Stimulated activated CD4-positive, alpha-beta T cell treated with anti-CD3 and anti-CD28 coated beads, Interleukin-15, amount 100 ng/mL, for 24 hours (primary cell): ENCODE data around the gene MEGF11.

Experiments used
- DNase-seq: peaks from one replicate; pipeline ENCODE4 v3.0.0-alpha.2; 2020

MEGF11 gene

DNA sequence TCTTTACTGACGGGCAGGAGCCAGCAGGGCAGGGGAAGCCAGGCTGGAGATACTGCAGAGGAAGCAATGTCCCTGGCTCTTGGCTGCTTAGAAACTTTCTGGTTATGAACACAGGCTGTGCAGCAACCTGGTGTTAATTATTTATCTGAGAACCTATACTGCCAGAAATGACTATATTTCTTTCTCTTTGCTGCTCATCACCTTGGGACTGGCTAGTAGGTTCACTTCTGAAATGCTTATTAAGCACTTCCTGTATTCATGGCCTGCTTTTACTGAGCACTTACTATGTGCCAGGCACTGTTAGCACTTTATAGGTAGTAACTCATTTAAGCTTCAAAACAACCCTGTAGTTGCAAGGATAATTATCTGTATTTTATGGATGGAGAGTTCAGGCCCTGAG is 326.7 kb downstream of the MEGF11 start:
- no peak for DNase-seq

DNA sequence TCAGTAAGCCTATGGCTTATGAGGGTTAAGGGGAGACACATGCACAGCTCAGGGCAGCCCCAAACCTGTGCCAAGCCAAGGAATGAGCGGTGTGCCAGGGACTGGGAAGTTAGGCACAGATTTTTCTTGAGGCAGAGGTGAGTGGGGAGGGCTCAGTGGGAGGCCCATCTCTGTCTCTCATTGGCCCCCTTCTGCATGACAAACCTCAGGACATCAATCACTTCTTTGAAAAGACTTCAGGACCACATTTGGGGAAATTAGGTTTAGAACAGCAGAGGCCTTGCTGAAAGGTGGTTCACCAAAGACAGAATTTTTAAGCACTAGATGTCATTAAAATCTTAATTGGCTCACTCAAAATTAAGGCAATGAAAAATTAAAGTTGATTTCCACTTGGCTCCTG is 327.1 kb downstream of the MEGF11 start:
- no peak for DNase-seq

DNA sequence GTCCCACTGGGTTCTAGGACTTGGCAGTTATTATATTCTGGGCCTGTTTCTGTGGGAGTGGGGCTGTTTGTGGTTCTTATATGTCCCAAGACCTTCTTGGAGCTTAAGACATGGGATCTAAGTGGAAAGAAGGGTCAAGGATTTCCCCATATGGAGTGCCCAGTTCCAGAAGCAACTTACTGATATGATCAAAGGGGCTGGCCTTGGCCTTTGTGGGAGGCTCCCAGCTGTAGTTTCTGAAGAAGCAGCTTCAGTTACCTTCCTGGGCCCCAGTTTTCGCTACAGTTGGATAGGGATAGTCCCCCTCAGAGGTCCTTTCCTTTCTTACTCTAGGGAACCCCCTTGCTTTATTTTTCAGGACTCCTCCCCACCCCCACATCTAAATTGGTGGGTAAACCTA is 328.2 kb downstream of the MEGF11 start:
- no peak for DNase-seq

DNA sequence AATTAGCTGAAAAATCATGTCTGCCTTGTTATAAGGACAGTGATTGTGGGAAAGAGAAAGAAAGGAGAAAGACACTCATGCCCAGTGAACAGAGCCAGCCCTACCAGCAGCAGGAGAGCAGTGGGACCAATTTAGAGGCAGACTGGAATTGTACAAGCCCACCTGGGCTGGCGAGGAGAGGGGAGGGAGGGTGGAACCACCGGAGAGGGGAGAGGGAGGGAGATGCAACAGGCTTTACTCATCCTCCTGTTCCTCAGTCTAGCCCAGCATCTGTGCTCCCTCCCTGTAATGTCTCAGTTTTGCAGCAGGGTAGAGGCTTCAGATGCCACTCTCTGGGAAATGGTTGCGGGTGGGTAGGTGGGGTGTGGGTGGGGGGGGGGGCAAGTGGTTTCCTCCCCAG is 329.5 kb downstream of the MEGF11 start:
- DNase-seq: no peak

DNA sequence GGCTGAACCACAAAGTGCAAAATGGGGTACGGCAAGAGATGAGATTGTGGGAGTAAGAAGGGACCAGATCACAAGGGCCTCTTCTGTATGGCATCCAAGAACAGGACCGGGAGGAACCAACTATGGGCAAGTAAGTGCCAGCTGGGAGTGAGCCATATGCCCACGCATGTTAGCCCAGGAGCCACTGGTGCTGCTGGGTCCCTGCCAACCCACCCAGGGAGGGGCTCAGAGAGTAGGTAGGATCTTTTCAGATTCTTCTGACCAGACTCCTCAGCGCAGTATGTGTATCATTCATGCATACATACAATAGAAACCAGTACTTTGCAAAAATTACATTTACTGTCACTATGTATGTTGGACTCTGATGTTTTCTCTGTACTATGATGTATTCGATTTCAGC is 330.3 kb downstream of the MEGF11 start:
- DNase-seq: no peak

DNA sequence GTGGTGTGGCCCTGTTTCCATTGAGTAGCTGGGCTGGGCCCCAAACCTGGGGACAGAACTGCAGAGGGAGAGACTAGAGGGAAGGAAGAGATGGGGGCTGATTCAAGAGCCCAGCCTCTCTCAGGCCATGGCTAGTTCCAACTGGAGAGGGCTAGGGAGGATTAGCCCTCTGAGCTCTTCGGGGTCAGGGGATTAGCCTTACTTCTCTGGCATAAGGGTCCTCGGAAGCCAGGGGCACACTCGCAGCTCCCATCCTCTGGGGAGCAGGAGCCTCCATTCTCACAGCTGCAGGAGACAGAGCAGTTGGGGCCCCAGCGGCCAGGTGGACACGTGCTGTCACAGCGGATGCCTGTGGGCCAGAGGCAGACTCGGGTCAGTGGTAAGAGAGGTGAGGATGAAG is 330.9 kb downstream of the MEGF11 start:
- no peak for DNase-seq

DNA sequence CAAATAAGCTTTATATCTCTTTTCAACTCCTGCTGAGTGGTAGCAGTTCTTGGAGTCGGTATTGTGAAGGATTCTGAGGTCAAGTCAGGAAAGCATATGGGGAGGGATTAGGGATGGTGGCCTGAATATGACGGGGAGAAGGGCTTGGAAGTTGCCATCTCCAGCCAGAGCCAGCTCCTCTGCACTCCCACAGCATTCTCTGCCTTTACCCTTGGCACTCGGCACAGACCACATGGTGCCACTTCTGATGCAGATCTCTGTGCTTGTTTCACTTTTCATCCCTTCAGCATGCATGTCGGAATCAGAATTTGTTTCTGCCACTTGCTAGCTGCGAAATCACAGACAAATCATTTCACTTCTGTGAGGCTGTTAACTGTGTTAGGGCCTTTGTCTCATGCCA is 331.8 kb downstream of the MEGF11 start:
- no peak for DNase-seq

DNA sequence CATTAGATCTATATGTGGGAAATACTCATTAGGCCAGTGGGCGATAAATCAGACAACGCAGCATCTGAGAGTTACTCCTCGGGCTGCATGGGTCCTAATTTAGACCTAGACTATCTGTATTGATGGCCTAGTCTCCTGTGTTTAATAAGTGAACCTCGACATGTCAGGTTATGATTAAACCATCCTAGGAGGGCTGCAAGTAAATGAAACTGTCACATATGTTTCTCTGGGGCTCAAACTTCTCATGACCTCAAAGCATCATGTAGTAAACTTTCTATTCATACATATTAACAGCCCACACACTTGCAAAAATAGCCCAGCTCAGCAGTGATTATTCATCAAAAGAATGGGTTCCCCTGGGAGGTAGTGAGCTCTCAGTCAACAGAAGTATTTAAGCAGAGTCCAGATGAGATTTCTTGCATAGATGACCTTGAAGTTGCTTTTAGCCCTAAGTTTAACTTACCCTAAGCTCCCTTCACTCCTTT is 332.7 kb downstream of the MEGF11 start:
- no peak for DNase-seq

DNA sequence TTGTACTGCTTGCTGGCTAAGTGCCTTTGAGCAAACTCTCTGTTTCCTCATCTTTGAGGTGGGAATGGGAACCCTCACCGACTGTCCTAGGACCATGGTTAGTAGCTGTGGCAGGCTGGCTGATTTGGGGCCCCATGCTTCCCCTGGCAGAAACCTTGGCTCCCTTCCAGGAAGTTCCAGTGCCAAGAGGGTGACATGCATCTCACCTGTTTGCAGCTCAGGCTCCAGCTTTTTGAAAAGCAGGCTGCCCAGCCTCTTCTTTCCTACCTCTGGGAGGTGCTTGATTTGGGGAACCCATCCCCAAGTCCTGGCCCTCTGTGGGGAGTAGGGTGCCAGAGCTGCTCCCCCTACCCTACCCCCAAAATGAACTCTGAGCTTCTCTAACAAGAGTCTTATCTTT is 333.4 kb downstream of the MEGF11 start:
- no peak for DNase-seq

DNA sequence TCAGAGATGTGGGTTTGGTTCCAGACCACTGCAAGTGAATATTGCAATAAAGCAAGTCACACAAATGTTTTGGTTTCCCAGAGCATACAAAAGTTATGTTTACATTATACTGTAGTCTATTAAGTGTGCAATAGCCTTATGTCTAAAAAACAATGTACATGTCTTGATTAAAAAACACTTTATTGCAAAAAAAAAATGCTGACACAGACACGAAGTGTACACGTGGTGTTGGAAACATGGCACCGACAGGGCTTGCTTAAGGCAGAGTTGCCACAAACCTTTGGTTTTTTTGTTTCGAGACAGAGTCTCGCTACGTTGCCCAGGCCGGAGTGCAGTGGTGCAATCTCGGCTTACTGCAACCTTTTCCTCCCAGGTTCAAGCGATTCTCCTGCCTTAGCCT is 334.2 kb downstream of the MEGF11 start:
- DNase-seq: no peak

DNA sequence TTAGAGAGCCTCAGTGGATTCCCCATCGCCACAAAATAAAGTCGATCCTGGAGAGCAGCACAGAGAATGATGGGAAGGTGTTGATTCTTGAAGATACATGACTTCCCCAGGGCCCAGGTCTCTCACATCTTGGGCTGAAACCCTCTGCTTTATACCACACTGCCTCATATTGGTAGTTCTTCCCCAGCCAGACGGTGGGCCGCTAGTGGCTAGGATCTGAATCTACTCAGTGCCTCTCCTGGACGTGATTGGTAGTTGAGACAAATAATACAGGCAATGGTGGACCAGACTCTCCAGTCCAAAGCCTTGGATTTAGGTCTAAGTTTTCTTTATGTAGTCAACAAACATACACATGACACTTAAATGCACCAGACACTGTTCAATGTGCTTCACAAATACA is 334.6 kb downstream of the MEGF11 start:
- DNase-seq: no peak

DNA sequence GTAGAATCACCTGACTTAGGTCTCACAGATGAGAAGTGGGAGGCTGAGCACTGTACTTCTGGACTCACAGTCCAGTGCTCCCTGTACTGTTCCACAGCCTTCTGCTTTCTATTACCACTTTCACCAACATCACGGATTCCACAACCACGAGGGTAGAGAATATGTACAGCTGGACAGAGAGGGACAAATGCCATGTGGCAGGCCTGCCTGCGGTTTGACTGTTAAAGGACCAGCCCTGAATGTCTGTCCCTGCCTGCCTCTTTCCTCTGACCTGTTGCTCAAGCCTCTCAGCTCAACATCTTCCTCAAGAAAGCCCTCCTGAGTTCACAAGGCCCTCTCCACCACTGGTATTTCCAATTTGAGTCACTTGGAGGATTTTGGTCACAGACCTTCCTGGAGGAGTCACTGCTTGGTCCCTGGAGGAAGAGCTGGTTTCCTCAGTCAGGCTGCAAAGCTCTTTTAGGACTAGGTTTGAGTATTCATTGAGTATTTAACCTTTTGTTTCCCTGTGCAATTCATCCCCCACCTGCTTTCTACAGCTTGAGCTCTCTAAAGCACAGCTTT is 335.1 kb downstream of the MEGF11 start:
- DNase-seq: no peak

DNA sequence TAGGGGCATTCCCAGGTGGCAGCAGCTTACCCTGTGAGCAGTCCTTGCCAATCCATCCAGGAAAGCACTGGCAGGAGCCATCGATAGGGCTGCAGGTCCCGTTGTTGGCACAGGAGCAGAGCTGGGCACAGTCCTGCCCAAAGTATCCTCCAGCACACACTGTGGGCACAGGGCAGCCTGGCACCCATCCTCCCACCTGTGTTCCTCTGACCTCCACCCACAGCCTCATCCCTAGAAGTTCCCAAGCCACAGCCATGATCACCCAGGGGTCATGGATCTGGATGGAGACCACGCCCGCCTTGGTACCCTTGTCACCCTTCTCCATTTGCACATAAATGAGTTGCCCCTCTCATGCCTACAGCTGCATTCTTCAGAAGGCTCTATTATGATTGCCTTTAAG is 335.6 kb downstream of the MEGF11 start:
- DNase-seq: no peak

DNA sequence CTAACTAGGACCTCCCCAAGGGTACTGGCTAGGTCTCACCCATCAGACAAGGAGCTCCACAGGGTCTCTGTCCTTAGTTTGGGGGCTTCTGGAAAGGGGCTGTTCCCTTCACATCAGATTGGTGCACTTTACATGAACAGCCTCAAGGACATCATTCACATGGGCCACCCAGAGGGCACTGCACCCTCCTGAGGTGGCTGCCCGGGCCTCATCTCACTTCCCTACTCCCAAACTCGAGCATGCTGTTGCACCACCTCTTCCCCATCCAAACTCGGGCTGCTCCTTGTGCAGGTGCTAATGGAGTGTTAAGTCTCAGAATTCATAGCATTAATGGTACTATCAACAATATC is 336.2 kb downstream of the MEGF11 start:
- no peak for DNase-seq

DNA sequence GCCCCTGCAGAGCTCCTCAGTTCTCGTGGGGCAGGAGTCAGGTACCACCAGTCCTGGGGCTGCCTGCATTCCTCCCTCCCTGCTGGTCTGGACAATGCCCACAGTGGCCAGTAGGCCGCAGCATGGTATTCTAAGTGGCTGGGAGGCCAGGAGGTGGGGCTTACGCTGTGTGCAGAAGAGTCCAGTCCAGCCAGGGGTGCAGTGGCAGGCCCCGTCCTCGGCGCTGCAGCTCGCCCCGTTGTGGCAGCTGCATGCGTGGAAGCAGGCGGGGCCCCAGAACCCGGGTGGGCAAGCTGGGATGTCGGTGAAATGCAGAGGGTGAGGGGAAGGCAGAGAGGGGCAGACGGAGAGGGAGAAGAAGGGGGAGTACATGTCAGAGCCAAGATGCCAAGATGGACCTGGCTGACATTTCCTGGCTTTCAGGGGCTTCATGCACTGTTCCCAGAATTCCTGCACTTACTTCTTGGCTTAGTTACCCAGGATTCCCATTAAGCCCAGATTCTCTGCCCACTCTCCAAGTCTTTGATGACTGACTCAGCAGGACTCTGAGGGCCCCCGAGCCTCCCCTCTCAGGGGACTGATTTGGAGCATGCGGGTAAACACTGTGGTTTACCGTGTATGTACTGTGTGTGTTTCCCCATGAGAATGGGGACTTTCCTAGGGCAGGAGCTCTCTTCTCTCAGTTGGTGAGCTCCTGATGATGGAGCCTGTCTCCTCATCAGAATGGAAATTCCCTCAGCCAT is 336.7 kb downstream of the MEGF11 start:
- peak; percentile 56 for DNase-seq

DNA sequence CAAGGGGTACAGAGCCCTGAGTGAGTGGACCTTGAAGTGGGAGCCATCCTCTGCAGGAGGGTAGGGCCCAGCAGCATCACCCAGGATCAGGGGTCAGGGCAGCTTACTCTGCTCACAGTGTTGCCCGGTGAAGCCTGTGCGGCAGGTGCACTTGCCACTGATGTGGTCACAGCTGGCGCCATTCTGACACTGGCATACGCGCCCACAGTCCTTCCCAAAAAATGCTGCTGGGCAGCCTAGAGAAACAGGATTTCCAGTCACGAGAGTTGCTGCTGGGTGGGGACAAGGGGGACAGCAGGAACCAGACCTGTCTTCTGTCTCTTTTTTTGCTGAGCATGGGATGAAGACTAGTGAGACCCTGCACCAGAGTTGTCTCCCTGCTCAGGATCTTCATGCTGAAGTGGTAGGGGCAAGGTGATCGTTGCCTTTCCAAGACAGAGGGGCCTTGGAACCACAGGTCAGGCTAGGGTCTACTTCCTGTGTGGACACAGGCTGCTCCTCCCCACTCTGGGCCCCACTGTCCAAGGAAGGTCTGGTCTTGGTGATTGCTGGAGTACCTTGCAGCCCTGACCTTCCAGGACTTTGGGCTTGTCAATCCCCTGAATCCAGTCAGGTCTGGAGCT is 337.4 kb downstream of the MEGF11 start:
- DNase-seq: no peak

DNA sequence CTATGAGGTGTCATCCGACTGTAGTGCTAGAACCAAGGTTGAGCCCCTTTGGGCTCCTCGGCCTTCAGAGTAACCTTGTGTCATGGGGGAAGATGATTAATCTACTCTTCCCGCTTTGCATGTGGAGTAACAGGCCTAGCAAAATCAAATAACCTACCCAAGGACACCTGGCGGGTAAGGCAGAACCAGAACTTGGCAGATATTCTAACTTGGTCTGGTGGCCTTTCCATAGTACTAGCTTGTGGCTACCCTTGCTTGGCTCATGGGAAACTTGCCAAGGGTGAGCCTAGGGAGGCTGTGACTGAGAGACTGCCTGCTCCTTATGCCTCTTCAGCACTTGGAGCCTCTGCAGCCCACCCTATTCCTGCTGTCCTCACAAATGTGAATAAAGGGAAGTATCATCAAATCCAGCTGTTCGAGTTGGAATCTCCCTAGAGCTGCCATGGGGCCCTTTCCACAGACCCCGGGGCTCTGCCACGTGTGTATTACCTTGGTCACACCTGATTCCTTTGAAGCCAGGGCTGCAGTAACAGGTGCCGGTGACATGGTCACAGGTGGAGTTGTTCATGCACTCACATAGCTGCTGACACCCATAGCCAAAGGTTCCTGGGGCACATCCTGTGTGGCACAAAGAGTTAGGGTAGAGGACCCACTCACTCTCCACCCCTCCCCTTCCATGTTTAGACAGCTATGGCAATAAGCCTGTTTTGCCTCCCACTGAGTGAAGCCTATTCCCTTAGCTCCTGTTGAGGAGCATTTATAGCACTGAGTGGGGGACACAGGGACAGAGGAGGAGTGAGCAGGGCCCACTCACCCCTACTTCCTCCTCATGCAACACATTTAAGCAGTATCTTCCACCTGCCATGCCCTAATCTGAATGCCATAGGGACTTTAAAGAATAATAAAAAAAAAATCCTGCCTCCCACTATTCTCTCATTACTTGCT is 338.3 kb downstream of the MEGF11 start:
- DNase-seq: no peak

DNA sequence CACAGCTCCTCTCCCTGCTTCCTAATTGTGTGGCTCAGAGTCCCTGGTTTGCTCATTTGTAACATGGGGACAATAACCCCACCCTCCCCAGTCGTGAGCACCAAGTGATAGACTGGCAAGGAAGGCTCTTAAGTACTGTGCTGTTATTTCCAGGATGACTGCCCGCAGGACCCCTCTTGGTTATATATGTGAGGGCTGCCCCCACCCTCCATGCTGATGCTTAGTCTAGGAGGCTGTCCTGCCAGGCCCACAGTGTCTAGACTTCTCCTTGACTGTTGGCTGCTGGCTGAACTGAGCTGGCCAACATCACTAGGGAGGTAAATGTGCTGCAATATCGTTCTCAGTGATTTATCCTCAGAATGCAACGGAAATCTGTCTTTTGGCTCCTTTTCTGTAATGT is 339.2 kb downstream of the MEGF11 start:
- DNase-seq: no peak

DNA sequence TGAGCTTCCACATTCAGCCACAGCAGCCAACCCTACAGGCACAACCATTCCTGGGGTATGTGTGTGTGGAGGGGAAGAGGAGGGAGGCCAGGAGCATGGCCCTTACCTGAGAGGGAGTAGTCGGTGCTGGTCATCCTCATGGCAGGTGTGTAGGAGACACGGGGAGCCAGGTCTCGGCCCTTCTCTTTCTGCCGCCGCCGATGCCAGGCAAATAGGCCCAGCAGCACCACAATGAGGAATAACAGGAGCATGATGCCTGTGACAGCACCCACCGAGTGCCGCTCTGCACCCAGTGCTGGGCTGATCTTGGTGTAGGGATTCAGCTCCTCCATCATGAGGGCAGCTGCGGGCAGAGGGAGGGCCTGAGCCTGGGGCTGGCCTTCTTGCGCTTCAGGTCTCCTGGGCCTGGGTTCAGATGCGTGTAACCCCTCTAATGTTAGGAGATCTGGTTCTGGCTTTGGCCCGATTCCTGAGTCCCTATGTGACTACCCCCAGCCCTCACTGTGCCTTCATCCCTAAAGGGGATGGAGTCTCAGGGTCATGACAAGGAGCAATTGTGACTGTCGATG is 339.8 kb downstream of the MEGF11 start:
- DNase-seq: no peak

DNA sequence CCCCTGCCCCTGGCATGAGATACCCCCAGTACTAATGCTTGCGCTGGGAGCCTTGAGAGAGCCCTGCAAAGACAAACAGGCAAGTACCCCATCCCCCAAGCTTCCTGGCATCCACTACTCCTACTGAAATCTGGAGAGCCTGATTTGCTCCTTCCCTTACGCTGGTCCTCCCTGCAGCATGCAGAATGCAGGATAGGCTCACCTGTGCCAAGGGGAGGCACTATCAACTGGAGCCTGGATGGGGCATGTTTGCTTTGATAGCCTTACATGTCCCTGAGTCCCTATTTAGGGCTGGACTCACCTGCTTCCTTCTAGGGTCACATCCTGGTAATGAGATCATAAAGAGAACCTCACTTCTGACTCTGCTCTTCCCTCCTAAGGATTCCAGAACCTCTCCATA is 341.3 kb downstream of the MEGF11 start:
- DNase-seq: no peak

DNA sequence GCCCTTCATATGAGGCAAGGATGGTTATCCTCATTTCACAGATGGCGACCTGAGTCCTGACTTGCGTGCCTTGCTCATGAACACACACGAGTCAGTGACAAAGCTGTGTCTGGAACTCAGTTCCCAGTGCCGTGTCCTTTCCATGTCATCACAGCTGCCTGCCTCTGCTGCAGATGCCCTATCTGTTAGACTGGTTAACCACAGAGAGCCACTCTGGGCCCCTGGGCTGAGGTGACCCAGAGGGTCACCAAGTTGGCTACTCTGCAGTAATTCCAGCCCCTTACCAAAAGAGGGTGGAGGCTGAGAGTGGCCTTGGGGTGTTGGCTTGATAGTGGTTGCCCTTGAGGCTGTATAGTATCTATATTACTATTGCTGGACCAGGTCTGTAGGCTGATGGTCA is 343.2 kb downstream of the MEGF11 start:
- DNase-seq: no peak

DNA sequence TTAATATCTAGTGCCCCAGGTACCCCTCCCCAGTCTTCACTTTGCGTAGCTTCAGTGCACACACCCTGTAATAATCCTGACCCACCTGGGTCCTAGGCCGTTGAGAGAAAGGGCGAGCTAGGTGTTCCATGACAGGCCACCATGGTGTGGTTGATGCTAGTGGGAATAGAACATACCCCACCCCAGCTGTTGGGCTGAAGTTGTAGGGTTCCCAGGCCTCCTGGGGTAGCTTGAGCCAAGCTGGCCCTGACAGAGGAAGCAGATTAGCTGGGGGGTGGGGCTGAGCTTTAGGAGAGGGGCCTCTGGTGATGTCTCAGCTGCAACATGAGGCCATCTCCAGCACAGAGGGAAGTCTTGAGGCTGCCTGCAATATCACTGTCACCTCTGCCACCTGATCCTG is 343.7 kb downstream of the MEGF11 start:
- no peak for DNase-seq

DNA sequence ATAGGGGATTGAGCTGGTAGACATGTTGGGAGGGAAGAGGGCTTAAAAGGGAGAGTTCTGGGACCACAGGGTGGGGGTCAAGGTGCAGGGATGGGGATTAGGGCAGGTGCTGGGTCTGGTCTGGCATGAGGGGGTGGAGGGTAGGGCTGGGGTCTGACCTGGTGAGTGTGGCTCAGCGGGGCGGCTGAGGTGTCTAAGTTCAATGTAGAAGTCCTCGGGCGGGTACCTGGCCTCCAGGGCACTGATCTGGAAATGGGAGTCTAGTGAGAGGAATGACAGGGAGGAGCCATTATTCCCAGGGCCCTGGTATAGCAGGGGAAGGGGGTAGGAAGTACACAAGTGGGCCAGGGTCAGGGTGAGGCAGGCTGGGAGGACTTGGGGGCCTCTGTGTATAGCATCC is 344.7 kb downstream of the MEGF11 start:
- DNase-seq: no peak
